Gastroesophageal sphincter (tissue), 3 donors: ENCODE data around the gene NFATC2IP.

Source experiments
- EP300 ChIP-seq: sonication (generic); formaldehyde crosslinking; IDR thresholded peaks from one replicate; pipeline ENCODE4 v1.6.1; 2017; ENCODE audit warnings: antibody characterized with exemption, mild to moderate bottlenecking
- POLR2AphosphoS5 ChIP-seq: sonication (generic); formaldehyde crosslinking; IDR thresholded peaks from one replicate; pipeline ENCODE4 v1.6.1; 2017; ENCODE audit warnings: antibody characterized with exemption
- TF ChIP-seq, protein P1 (sequence below), 4 experiments: fragments of 200-600 bp in 2 of 4; fragments of 450-650 bp in 2 of 4; sonication (generic) in 1 of 4; IDR thresholded peaks; one replicate each; pipeline ENCODE4 v1.5.1; 2017 to 2019; ENCODE audit warnings: antibody characterized with exemption in 4 of 4, mild to moderate bottlenecking in 2 of 4, moderate library complexity in 2 of 4

GRCh38 chr16:28986492-28986891 is 35.8 kb downstream of the NFATC2IP start:
- TF ChIP-seq EP300 (no peak), POLR2AphosphoS5 (no peak)
- TF ChIP-seq, protein P1, sequence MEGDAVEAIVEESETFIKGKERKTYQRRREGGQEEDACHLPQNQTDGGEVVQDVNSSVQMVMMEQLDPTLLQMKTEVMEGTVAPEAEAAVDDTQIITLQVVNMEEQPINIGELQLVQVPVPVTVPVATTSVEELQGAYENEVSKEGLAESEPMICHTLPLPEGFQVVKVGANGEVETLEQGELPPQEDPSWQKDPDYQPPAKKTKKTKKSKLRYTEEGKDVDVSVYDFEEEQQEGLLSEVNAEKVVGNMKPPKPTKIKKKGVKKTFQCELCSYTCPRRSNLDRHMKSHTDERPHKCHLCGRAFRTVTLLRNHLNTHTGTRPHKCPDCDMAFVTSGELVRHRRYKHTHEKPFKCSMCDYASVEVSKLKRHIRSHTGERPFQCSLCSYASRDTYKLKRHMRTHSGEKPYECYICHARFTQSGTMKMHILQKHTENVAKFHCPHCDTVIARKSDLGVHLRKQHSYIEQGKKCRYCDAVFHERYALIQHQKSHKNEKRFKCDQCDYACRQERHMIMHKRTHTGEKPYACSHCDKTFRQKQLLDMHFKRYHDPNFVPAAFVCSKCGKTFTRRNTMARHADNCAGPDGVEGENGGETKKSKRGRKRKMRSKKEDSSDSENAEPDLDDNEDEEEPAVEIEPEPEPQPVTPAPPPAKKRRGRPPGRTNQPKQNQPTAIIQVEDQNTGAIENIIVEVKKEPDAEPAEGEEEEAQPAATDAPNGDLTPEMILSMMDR (IDR thresholded peaks at IDR 0.05) = no peak
